Activated T-cell treated with anti-CD3 and anti-CD28 coated beads, Interleukin-2, amount 50 U/mL, for 4 hours (primary cell): ENCODE data around the gene FOXP4. TPM values are rescaled to one million over a fixed set of nuclear protein-coding genes. Genes with fewer than 3 reads are reported as not detected.
"Not testable (repeated sequence)": the region's sequence is repeated elsewhere in the genome, so short reads cannot be mapped to it uniquely, and the experiment has no call there.

ENCODE experiments used
- ATAC-seq, 2 donors: fragments of 200-7000 bp; cut with Tn5 transposase; one replicate each; pipeline ENCODE4 v1.10.0; 2021
- DNase-seq: peaks from one replicate; pipeline ENCODE4 v3.0.0-alpha.2; 2020
- H3K27me3 Mint-ChIP-seq: one replicate; pipeline ENCODE4 v1.8.0; 2021; ENCODE audit warnings: low read depth, mixed read lengths
- H3K36me3 Mint-ChIP-seq: one replicate; pipeline ENCODE4 v1.8.0; 2022; ENCODE audit warnings: mixed read lengths; ENCODE audit not compliant: insufficient read depth
- H3K4me1 Mint-ChIP-seq: one replicate; pipeline ENCODE4 v1.8.0; 2021; ENCODE audit warnings: low read depth, mixed read lengths
- H3K4me3 Mint-ChIP-seq: one replicate; pipeline ENCODE4 v1.8.0; 2021; ENCODE audit warnings: mild to moderate bottlenecking, moderate library complexity, mixed read lengths
- H3K9me3 Mint-ChIP-seq: one replicate; pipeline ENCODE4 v1.8.0; 2021; ENCODE audit warnings: mixed read lengths
- total RNA-seq, 3 donors: library from RNA; stranded (reverse); gene quantifications; one replicate each; pipeline ENCODE4 v1.2.1, GENCODE V29; 2021

Gene FOXP4
- total RNA-seq, 3 donors from 2014 or later, result 23.0 to 38.6 (median 28.2) TPM

DNA sequence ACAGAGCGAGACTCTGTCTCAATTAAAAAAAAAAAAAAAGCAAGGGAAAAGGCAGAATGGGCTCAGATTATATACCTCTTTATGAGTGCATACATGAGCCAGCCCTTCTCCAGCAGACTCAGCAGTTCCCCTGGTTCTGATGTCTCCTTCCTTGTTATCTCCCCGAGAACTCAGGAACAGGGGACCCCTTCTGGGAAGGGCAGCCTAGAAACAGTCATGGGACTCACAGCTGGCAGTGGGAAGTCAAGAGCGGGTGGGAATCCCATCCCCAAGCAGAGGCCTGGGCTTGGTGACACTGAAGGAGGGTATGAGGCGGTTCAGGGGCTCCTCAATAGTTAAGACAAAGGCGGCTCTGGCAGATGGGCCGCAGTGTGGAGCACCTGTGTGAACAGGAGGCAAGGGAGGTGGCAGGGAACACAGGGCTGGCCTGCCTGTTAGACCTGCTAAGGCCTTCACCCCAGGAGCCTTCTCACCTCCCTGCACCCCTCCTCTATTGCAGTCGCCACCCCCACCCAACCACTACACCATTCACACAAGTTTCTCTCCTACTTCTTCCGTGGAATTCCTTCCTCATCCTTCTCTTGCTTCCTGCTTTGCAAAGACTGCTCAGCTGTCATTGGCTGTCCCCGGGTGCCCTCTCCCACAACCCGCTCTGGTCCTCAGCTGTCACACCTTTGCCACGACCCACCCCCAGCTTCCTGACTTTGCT is 62.4 kb downstream of the FOXP4 start:
- ATAC-seq, result no peak
- Mint-ChIP-seq H3K4me1 (no peaks in the 10 kb centered on the region), H3K9me3 (peaks cover 8% of the 10 kb centered on the region), H3K4me3 (no peak overlapping the region), H3K27me3 (peaks cover 3% of the 10 kb centered on the region), H3K36me3 (no peaks in the 10 kb centered on the region)
- no peak for DNase-seq

DNA sequence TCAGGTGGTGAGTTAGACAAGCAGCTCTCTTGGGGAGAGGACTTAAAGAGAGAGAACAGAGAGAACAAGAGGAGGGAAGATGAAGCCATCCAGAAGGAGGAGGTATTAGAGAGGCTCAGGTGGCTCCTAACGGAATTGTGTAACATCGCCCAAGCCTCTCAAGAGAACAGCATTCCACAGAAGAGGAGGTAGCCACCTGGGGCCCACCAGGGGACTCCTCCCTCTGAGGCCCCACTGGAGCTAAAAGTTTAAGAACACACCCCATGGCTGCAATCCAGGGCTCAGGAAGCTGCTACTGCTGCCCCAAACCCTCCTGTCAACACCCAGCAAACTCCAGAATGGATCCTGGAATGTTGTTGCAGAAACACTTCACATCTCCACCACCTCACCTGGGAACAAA is 68.5 kb downstream of the FOXP4 start:
- Mint-ChIP-seq H3K9me3 (peaks cover 8% of the 10 kb centered on the region), H3K27me3 (peaks cover 8% of the 10 kb centered on the region), H3K4me1 (no peaks in the 10 kb centered on the region), H3K4me3 (no peak overlapping the region), H3K36me3 (no peaks in the 10 kb centered on the region)
- ATAC-seq (no peak), DNase-seq (no peak)

DNA sequence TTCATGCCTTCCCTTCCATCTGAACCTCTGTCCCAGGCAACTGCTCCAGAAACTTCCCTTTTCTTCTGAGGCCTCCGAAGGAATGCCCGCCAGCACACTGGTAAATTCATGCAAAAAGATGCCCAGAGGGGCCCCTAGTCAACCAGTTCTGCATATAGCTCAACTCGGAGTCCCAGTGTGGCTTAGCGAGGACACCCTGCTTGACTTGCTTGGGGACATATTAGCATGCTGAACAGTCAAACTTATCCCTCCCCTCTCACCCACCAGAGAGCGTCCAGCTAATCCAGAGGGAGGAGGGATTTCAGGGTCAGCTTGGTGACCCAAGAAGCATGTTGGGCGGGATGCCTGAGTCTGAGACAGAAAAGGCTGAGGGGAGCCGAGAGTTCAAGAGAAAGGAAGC is 69.1 kb downstream of the FOXP4 start:
- Mint-ChIP-seq H3K4me3 (no peak overlapping the region), H3K36me3 (no peaks in the 10 kb centered on the region), H3K4me1 (no peaks in the 10 kb centered on the region), H3K9me3 (peaks cover 8% of the 10 kb centered on the region), H3K27me3 (peaks cover 5% of the 10 kb centered on the region)
- DNase-seq (no peak), ATAC-seq (no peak)

DNA sequence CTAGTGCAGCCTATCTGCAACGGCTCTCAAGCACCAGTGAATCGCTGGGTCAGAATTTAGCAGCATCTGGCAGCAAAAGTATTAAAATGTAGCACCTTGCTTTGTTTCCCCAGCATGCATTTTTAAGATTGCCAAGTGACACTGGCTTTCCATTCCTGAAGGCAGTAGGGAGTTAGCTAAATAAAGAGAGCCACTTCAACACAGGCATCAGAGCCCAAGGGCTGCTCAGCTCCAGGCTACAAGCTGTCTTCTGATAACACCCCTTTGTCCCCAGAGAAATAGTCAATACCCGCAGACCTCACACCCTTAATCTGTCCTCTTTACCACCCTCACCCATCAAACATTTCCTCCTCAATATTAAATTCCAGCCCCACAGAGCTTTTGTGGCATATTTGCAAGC is 72.4 kb downstream of the FOXP4 start:
- peaks cover 2% of the 10 kb centered on the region for H3K36me3 Mint-ChIP-seq
- H3K9me3 Mint-ChIP-seq, result peaks cover 9% of the 10 kb centered on the region
- no peak for DNase-seq
- H3K4me3 Mint-ChIP-seq, result no peak overlapping the region
- peaks cover 12% of the 10 kb centered on the region for H3K27me3 Mint-ChIP-seq
- ATAC-seq, result no peak
- H3K4me1 Mint-ChIP-seq, result no peaks in the 10 kb centered on the region

DNA sequence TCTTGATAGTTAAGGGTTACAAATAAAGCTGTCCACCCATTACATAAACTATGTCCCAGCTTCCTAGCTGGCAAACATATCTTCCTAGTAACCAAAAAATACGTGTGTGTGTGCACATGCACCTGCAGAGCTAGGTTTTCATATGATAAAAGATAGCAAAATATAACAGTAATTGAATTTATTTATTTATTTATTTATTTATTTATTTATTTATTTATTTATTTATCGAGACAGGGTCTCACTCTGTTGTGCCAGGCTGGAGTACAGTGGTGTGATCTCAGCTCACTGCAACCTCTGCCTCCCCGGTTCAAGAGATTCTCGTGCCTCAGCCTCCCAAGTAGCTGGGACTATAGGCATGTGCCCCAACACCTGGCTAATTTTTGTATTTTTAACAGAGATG is 73.0 kb downstream of the FOXP4 start:
- not testable (repeated sequence) for H3K9me3 Mint-ChIP-seq, DNase-seq, H3K4me3 Mint-ChIP-seq, H3K27me3 Mint-ChIP-seq, H3K36me3 Mint-ChIP-seq, H3K4me1 Mint-ChIP-seq, ATAC-seq

DNA sequence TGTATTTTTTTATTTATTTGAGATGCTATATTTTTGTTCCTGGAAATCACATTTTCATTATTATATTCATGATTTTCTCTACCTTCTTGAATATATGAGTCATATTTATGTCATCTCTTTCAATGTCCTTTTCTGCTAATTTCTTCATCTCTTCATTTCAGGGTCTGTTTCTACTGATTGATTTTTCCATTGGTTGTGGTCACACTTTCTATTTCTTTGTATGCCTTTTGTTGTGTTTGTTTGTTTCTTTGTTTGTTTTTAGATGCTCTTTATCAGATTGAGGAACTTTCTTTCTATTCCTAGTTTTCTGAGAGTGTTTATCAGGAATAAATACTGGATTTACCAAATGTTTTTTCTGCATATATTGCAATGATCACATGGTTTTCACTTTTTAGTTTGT is 75.2 kb downstream of the FOXP4 start:
- H3K9me3 Mint-ChIP-seq, result peaks cover 13% of the 10 kb centered on the region
- peaks cover 8% of the 10 kb centered on the region for H3K27me3 Mint-ChIP-seq
- no peak for ATAC-seq
- H3K36me3 Mint-ChIP-seq, result peaks cover 2% of the 10 kb centered on the region
- DNase-seq, result no peak
- peaks cover 12% of the 10 kb centered on the region for H3K4me1 Mint-ChIP-seq
- no peak overlapping the region for H3K4me3 Mint-ChIP-seq

DNA sequence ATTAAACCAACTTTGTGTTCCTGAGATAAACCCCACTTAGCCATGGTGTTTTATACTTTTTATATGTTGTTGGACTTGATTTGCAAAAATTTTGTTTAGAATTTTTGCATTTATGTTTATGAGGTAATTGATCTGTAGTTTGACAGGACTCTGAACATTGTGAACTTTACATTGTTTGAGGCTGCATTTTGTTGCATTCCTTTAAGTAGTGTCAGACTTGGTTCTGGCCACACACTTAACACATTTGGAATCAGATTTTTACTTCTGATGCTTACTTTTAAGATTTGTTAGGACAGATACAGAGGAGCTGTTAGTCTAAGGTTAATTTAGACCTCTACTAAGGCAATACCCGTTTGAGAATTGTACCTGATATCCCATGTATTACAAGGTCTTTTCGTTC is 75.6 kb downstream of the FOXP4 start:
- Mint-ChIP-seq H3K36me3 (peaks cover 2% of the 10 kb centered on the region), H3K27me3 (peaks cover 8% of the 10 kb centered on the region), H3K4me1 (peaks cover 12% of the 10 kb centered on the region), H3K4me3 (no peak overlapping the region), H3K9me3 (peaks cover 13% of the 10 kb centered on the region)
- DNase-seq, result no peak
- no peak for ATAC-seq

DNA sequence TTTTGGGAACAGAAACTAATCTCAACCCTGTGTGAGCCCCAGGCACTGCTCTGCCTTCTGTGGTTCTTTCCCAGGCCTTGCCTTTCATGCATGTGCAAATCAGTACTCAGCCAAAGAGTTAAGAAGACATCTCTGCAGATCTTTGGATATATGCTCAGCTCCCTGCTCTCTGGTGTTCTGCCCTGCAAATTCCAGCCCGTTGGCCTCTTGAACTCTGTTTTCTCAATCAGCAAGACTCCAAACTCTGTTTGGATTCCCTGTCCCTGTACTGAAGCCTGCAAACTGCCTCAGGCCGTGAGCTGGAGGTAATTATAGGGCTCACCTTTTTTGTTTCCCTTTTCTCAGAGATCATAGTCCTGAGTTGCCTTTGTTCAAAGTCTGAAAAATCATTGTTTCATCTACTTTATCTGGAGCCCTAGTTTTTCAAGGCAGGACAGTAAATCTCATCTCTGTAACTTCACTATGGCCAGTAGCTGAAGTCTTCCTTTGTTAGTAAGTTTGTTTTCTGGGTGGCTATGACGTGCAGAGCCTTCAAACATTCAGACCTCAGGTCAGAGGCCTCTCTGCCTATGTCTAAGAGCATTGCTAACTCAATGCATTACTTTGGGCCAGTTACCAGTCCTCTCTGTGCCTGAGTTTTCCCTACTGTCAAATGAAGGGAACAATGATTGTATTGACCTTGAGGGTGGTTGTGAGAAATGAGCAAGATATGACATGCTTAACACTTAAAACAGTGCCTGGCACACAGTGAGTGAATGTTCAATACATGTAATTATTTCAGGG is 76.2 kb downstream of the FOXP4 start:
- Mint-ChIP-seq H3K9me3 (peaks cover 13% of the 10 kb centered on the region), H3K36me3 (peaks cover 2% of the 10 kb centered on the region), H3K4me3 (no peak overlapping the region), H3K4me1 (peaks cover 12% of the 10 kb centered on the region), H3K27me3 (peaks cover 8% of the 10 kb centered on the region)
- no peak for DNase-seq
- ATAC-seq, result no peak

DNA sequence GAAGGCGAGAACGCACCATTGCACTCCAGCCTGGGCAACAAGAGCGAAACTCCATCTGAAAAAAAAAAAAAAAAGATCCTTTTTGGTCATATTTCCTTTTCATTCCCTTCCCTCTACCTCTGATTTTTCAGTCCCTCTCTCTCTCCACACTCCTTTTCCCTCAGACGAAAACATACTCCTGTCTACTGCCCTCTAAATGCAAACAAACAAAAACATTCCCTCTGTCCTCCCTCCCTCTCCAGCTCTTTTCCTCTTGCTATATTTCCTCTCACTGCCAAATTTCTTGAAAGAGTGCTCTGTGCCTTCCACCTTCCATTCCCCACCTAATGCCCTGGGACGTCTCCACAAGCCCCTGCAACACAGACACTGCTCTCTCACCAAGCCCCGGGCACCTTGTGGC is 77.1 kb downstream of the FOXP4 start:
- Mint-ChIP-seq H3K36me3 (peaks cover 2% of the 10 kb centered on the region), H3K9me3 (peaks cover 13% of the 10 kb centered on the region), H3K4me3 (no peak overlapping the region), H3K4me1 (peaks cover 12% of the 10 kb centered on the region), H3K27me3 (peaks cover 9% of the 10 kb centered on the region)
- DNase-seq, result no peak
- no peak for ATAC-seq

DNA sequence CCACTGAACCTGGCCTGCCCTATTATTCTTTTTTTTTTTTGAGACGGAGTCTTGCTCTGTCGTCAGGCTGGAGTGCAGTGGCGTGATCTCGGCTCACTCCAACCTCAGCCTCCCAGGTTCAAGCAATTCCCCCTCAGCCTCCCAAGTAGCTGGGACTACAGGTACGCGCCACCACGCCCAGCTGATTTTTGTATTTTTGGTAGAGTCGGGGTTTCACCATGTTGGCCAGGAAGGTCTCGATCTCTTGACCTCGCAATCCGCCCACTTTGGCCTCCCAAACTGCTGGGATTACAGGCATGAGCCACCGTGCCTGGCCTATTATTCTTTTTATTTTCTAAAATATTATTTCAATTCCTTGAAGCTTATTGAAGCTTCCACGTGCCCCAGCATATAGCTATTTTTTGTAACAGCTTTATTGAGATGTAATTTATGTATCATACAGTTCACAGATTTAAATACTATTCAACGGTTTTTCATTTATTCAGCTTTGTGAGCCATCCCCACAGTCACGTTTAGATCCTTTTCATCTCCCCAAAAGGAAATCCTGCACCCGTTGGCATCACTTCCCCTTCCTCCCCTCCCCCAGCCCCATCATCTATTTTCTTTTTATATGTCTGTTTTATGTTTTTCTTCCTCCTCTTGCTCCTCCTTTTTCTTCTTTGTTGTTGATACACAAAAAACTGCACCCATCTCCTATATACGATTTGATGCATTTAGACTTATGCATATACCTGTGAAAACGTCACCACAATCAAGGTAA is 78.6 kb downstream of the FOXP4 start:
- Mint-ChIP-seq H3K4me3 (no peak overlapping the region), H3K27me3 (peaks cover 15% of the 10 kb centered on the region), H3K4me1 (peaks cover 12% of the 10 kb centered on the region), H3K36me3 (peaks cover 2% of the 10 kb centered on the region), H3K9me3 (peaks cover 13% of the 10 kb centered on the region)
- DNase-seq, result no peak
- no peak for ATAC-seq

DNA sequence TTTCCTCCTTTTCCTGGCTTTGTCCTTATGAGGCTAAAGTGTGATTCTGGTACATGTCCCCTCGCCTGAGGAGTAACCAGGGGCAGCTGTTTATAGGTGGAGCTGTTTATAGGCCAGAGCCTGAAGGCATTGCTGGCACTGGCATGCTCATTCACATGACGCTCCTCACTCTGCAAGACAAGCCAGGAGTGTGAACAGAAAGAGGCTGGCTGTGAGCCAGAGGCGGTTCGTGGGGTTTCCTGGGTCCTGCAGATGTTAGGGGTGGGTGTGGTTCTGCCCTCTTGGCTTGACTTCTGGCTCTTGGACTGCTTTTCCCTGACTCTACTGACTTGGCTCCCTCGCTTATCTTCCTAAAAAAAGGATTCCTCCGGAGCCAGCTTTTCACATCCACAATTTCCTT is 79.3 kb downstream of the FOXP4 start:
- H3K4me1 Mint-ChIP-seq, result peaks cover 12% of the 10 kb centered on the region
- peaks cover 15% of the 10 kb centered on the region for H3K27me3 Mint-ChIP-seq
- no peak for DNase-seq
- no peak for ATAC-seq
- H3K9me3 Mint-ChIP-seq, result peaks cover 13% of the 10 kb centered on the region
- H3K36me3 Mint-ChIP-seq, result peaks cover 2% of the 10 kb centered on the region
- no peak overlapping the region for H3K4me3 Mint-ChIP-seq

DNA sequence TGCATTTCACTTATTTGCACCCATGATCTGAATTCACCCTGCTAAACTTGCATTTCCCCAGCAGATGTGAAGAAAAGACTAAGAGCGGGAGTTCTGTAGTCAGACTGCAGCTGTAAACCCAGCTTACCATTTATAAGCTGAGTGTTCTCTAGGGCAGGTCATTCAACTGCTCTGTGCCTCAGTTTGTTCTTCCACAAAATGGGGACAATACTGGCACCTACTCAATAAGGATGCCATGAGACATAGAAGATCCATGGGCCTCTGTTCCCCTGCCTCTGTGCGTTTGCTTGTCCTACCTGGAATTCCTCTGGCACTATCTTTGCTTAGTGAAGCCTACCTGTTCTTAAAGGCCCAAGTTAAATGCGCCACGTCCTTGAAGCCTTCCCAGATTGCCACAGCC is 79.8 kb downstream of the FOXP4 start:
- Mint-ChIP-seq H3K9me3 (peaks cover 13% of the 10 kb centered on the region), H3K27me3 (peaks cover 15% of the 10 kb centered on the region), H3K4me3 (no peak overlapping the region), H3K4me1 (peaks cover 12% of the 10 kb centered on the region), H3K36me3 (peaks cover 2% of the 10 kb centered on the region)
- ATAC-seq (no peak), DNase-seq (no peak)

DNA sequence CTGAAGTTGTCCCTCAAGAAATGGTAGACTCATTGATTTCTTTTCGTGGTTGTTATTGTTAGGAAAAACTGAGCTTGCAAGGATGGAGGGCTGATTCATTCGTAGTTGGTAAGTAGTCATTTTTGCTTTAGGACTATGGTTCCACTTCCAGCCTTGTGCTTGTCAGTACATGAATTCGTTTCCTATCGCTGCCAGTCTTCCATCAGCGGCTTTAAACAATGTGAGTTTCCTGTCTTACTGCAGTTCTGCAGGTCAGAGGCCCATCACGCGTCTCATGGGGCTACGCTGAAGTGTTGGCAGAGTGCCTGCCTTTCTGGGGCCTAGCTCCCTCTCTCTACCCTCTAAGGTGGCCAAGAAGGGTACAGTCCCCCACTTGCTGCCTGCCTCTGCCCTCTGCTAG is 80.7 kb downstream of the FOXP4 start:
- DNase-seq (no peak), ATAC-seq (no peak)
- no peaks in the 10 kb centered on the region for H3K36me3 Mint-ChIP-seq
- no peak overlapping the region for H3K4me3 Mint-ChIP-seq
- H3K4me1 Mint-ChIP-seq, result peaks cover 12% of the 10 kb centered on the region
- peaks cover 18% of the 10 kb centered on the region for H3K27me3 Mint-ChIP-seq
- H3K9me3 Mint-ChIP-seq, result peaks cover 5% of the 10 kb centered on the region

DNA sequence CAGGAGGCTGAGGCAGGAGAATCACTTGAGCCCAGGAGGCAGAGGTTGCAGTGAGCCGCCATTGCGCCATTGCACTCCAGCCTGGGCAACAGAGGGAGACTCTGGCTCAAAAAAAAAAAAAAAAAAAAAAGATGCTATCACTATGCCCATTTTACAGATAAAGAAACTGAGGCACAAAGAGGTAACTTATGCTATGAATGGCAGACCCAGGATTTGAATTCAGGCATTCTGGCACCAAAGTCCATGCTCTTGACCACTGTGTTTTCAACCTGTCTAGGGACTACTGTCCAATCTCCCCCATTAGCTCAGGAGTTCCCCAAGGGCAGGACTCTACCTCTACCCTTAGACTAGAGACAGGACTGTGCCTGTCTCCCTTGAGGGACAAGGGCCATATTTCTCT is 82.9 kb downstream of the FOXP4 start:
- DNase-seq, result no peak
- Mint-ChIP-seq H3K36me3 (no peaks in the 10 kb centered on the region), H3K9me3 (peaks cover 4% of the 10 kb centered on the region), H3K4me3 (no peak overlapping the region), H3K27me3 (peaks cover 19% of the 10 kb centered on the region), H3K4me1 (peaks cover 12% of the 10 kb centered on the region)
- ATAC-seq, result no peak
